IMR-90 (cell line): ENCODE results near the gene TSPAN1. TPM values are rescaled to one million over a fixed set of nuclear protein-coding genes. Genes with fewer than 3 reads are reported as not detected.
A peak's percentile ranks its signal among the peaks of the same experiment; 100 is the strongest.

ENCODE experiments used
- ATAC-seq: fragments of 200-7000 bp; cut with Tn5 transposase; 2 replicates; pipeline ENCODE4 v1.9.1; 2020; ENCODE audit warnings: low read depth, mild to moderate bottlenecking, moderate library complexity
- BruUV-seq: library from RNA; stranded (reverse); fragments of 400-500 nt; replicated peaks from 2 replicates; lab custom pipeline; 2021; lab: Mats Ljungman, UMichigan
- CTCF ChIA-PET: fragments of 300-600 bp; formaldehyde crosslinking; extraction: SDS; loops from one replicate; lab custom pipeline; 2021; ENCODE audit warnings: antibody characterized with exemption; lab: Yijun Ruan, JAX
- POLR2A ChIA-PET: fragments of 300-600 bp; sonication (Branson Sonifier 250); formaldehyde crosslinking; loops from one replicate; lab custom pipeline; 2022; ENCODE audit warnings: antibody characterized with exemption; ENCODE audit not compliant: unreplicated experiment; lab: Charles Lee
- DNase-seq: peaks from one replicate; pipeline ENCODE4 v3.0.0; 2013
- H2AFZ ChIP-seq: replicated peaks from 2 replicates; pipeline ENCODE3; 2013; ENCODE audit warnings: low read length, mild to moderate bottlenecking; ENCODE audit not compliant: poor library complexity
- H2AK5ac ChIP-seq: 2 replicates; pipeline ENCODE4 v1.6.1; 2013; ENCODE audit warnings: low read depth, low read length, inconsistent platforms
- H2AK9ac ChIP-seq: replicated peaks from 2 replicates; pipeline ENCODE3; 2013; ENCODE audit warnings: mild to moderate bottlenecking, low read depth, low read length, moderate library complexity; ENCODE audit not compliant: poor library complexity
- H2BK120ac ChIP-seq: 2 replicates; pipeline ENCODE4 v1.6.1; 2013; ENCODE audit warnings: low read depth, low read length, inconsistent platforms
- H2BK15ac ChIP-seq: 3 replicates; pipeline ENCODE4 v1.6.1; 2013; ENCODE audit warnings: low read depth, low read length, inconsistent platforms
- H2BK20ac ChIP-seq: 2 replicates; pipeline ENCODE4 v1.6.1; 2013; ENCODE audit warnings: low read depth, mild to moderate bottlenecking, inconsistent platforms, low read length, moderate library complexity
- H2BK5ac ChIP-seq: 2 replicates; pipeline ENCODE4 v1.6.1; 2013; ENCODE audit warnings: mild to moderate bottlenecking, low read depth, low read length, inconsistent platforms; ENCODE audit not compliant: poor library complexity, severe bottlenecking
- H3K14ac ChIP-seq: replicated peaks from 2 replicates; pipeline ENCODE4 v1.6.1; 2013; ENCODE audit warnings: low read depth, low read length, inconsistent platforms
- H3K18ac ChIP-seq: 2 replicates; pipeline ENCODE4 v1.6.1; 2013; ENCODE audit warnings: low read depth, low read length, control low read depth
- H3K23ac ChIP-seq: 2 replicates; pipeline ENCODE4 v1.6.1; 2013; ENCODE audit warnings: low read depth, low read length, inconsistent platforms
- H3K27ac ChIP-seq: 2 replicates; pipeline ENCODE4 v1.5.1; 2013; ENCODE audit warnings: mild to moderate bottlenecking, control low read depth, low read length; ENCODE audit not compliant: insufficient read depth
- H3K27me3 ChIP-seq: 2 replicates; pipeline ENCODE4 v1.6.1; 2013; ENCODE audit warnings: low read length; ENCODE audit not compliant: control insufficient read depth, insufficient read depth
- H3K36me3 ChIP-seq: 2 replicates; pipeline ENCODE4 v1.6.1; 2013; ENCODE audit warnings: low read length, mixed read lengths; ENCODE audit not compliant: control insufficient read depth, insufficient read depth
- H3K4ac ChIP-seq: 2 replicates; pipeline ENCODE4 v1.6.1; 2013; ENCODE audit warnings: low read depth, low read length, inconsistent platforms
- H3K4me1 ChIP-seq: 2 replicates; pipeline ENCODE4 v1.6.1; 2013; ENCODE audit warnings: low read length, mixed read lengths; ENCODE audit not compliant: control insufficient read depth, insufficient read depth
- H3K4me2 ChIP-seq: 2 replicates; pipeline ENCODE4 v1.6.1; 2013; ENCODE audit warnings: low read depth, mild to moderate bottlenecking, control low read depth, low read length, moderate library complexity
- H3K4me3 ChIP-seq: 2 replicates; pipeline ENCODE4 v1.5.1; 2013; ENCODE audit warnings: low read depth, mild to moderate bottlenecking, control low read depth, low read length, moderate library complexity; ENCODE audit not compliant: insufficient read depth
- H3K56ac ChIP-seq: 2 replicates; pipeline ENCODE4 v1.6.1; 2013; ENCODE audit warnings: low read length, inconsistent platforms; ENCODE audit not compliant: insufficient read depth; ENCODE audit errors: extremely low read depth
- H3K79me1 ChIP-seq, 2 experiments: 2 replicates each; pipeline ENCODE4 v1.6.1; 2013; ENCODE audit warnings: low read length in 2 of 2, inconsistent platforms in 1 of 2, low read depth in 1 of 2
- H3K9ac ChIP-seq: 2 replicates; pipeline ENCODE4 v1.6.1; 2013; ENCODE audit warnings: low read depth, low read length, control low read depth
- H3K9me1 ChIP-seq: 2 replicates; pipeline ENCODE4 v1.6.1; 2013; ENCODE audit warnings: low read length, inconsistent platforms; ENCODE audit not compliant: insufficient read depth
- H3K9me3 ChIP-seq: 2 replicates; pipeline ENCODE4 v1.6.1; 2013; ENCODE audit warnings: low read length; ENCODE audit not compliant: control insufficient read depth, insufficient read depth
- H4K20me1 ChIP-seq: 2 replicates; pipeline ENCODE4 v1.6.1; 2013; ENCODE audit warnings: low read length, inconsistent platforms; ENCODE audit not compliant: insufficient read depth
- H4K5ac ChIP-seq: 2 replicates; pipeline ENCODE4 v1.6.1; 2013; ENCODE audit warnings: mild to moderate bottlenecking, low read depth, low read length, control low read depth
- H4K8ac ChIP-seq, 2 experiments: 2 replicates each; pipeline ENCODE4 v1.6.1; 2013; ENCODE audit warnings: low read depth in 2 of 2, low read length in 2 of 2, control low read depth in 1 of 2, inconsistent platforms in 1 of 2
- H4K91ac ChIP-seq: 2 replicates; pipeline ENCODE4 v1.6.1; 2013; ENCODE audit warnings: low read depth, low read length, inconsistent platforms; ENCODE audit not compliant: insufficient read depth
- BHLHE40 ChIP-seq: fragments of 150-350 bp; IDR thresholded peaks from 2 replicates; pipeline ENCODE4 v1.6.1; 2016; ENCODE audit warnings: mild to moderate bottlenecking, low read depth, low read length
- CEBPB ChIP-seq: IDR thresholded peaks from 2 replicates; pipeline ENCODE4 v1.6.1; 2012; ENCODE audit warnings: low read depth, low read length, improper control_type of control experiment
- CHD1 ChIP-seq: IDR thresholded peaks from 2 replicates; pipeline ENCODE4 v1.6.1; 2012; ENCODE audit warnings: low read depth, low read length, improper control_type of control experiment
- FOS ChIP-seq: fragments of 150-350 bp; IDR thresholded peaks from 2 replicates; pipeline ENCODE4 v1.6.1; 2016; ENCODE audit warnings: low read depth, low read length
- MAFK ChIP-seq: IDR thresholded peaks from 2 replicates; pipeline ENCODE4 v1.6.1; 2012; ENCODE audit warnings: low read depth, low read length, improper control_type of control experiment
- MAZ ChIP-seq: IDR thresholded peaks from 2 replicates; pipeline ENCODE4 v1.6.1; 2012; ENCODE audit warnings: low read depth, mild to moderate bottlenecking, low read length, improper control_type of control experiment, moderate library complexity, borderline replicate concordance
- MXI1 ChIP-seq: IDR thresholded peaks from 2 replicates; pipeline ENCODE4 v1.6.1; 2012; ENCODE audit warnings: low read depth, mild to moderate bottlenecking, low read length, moderate library complexity, borderline replicate concordance
- NFE2L2 ChIP-seq: fragments of 150-350 bp; IDR thresholded peaks from 2 replicates; pipeline ENCODE4 v1.6.1; 2016; ENCODE audit warnings: low read depth, mild to moderate bottlenecking, low read length
- POLR2A ChIP-seq: IDR thresholded peaks from 2 replicates; pipeline ENCODE4 v1.6.1; 2012; ENCODE audit warnings: mild to moderate bottlenecking, low read depth, low read length
- RAD21 ChIP-seq: IDR thresholded peaks from 2 replicates; pipeline ENCODE4 v1.6.1; 2012; ENCODE audit warnings: low read length, improper control_type of control experiment
- RCOR1 ChIP-seq: IDR thresholded peaks from 2 replicates; pipeline ENCODE4 v1.6.1; 2012; ENCODE audit warnings: mild to moderate bottlenecking, low read length, improper control_type of control experiment; ENCODE audit not compliant: insufficient replicate concordance
- RFX5 ChIP-seq: IDR thresholded peaks from 2 replicates; pipeline ENCODE4 v1.8.0; 2012; ENCODE audit warnings: low read depth, mild to moderate bottlenecking, low read length, moderate library complexity
- SMC3 ChIP-seq: fragments of 150-350 bp; IDR thresholded peaks from 2 replicates; pipeline ENCODE4 v1.6.1; 2016; ENCODE audit warnings: low read depth, mild to moderate bottlenecking, antibody characterized with exemption, low read length, moderate library complexity
- WGBS, 2 experiments: methylation state at CpG; one replicate each; pipeline versions ENCODE4 v1.1.5 to v1.1.7; 2013; ENCODE audit warnings: missing lambda C conversion rate in 2 of 2; ENCODE audit not compliant: insufficient read length in 1 of 2; ENCODE audit errors: extremely low coverage in 2 of 2; 5-methylcytosine and 5-hydroxymethylcytosine counted together
- dilution Hi-C: fragments of 300-500 bp; cut with HindIII; formaldehyde crosslinking; loops from one replicate; pipeline ENCODE4 v1.14.3; 2018; ENCODE audit warnings: low sequenced_read_pairs; ENCODE audit not compliant: unreplicated experiment
- in situ Hi-C: fragments of 300-500 bp; cut with MboI; formaldehyde crosslinking; loops from 3 replicates; pipeline ENCODE4 v1.14.3; 2019; ENCODE audit warnings: low sequenced_read_pairs, inconsistent platforms, mixed read lengths
- intact Hi-C: fragments of 100-400 bp; cut with micrococcal nuclease; formaldehyde crosslinking; loops from 2 replicates; pipeline ENCODE4 v1.10.0; 2022
- polyA plus RNA-seq, 3 experiments: library from polyadenylated mRNA; depleted of rRNA; stranded (reverse); fragments of >200 nt; gene quantifications; 2 replicates each; pipeline ENCODE4 v1.2.3, GENCODE V29; 2012; ENCODE audit warnings: low replicate concordance in 1 of 3
- total RNA-seq: library from RNA; depleted of rRNA; stranded (reverse); fragments of >200 nt; gene quantifications from 2 replicates; pipeline ENCODE4 v1.2.3, GENCODE V29; 2012
- TF ChIP-seq, protein P1 (sequence below): conservative IDR thresholded peaks from 2 replicates; pipeline ENCODE4 v1.5.1; 2012; ENCODE audit warnings: mild to moderate bottlenecking, low read depth, low read length, improper control_type of control experiment
- TF ChIP-seq, protein P2 (sequence below): fragments of 150-350 bp; IDR thresholded peaks from 2 replicates; pipeline ENCODE4 v1.6.1; 2016; ENCODE audit warnings: low read depth, mild to moderate bottlenecking, low read length, moderate library complexity, borderline replicate concordance
- TF ChIP-seq, protein P3 (sequence below): fragments of 150-350 bp; IDR thresholded peaks from 2 replicates; pipeline ENCODE4 v1.6.1; 2017; ENCODE audit warnings: mild to moderate bottlenecking, antibody characterized with exemption, low read length, low read depth

The TSPAN1 gene
- total and polyA plus RNA-seq, 2 of the 4 experiments (the other 2 are of a cell fraction): 0.18 to 0.82 TPM

DNA sequence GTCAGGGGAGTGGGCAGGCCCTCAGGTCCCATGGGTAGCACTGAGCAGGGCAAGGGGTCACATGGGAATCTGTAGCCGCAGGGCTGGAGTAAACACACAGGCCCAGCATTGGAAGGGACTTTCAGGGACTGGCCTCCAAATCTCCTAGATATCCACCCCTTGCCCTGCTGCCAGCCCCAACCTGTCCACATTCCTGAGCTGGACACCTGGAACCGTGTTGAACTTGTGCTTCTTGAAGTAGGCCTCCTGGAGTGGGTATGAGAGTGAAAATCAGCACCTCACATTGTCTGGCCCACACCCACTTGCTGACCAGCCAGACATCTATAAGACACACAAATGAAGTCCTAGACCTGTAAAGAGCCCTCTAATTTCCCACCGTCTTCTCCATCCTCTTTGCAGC lies 15.7 kb downstream of the TSPAN1 start:
- CTCF ChIA-PET: no interaction called here
- Histone ChIP-seq H3K9ac (no peak overlapping the region), H3K23ac (peak overlapping the region; percentile 22; the same call in 1 of the 2 replicates), H3K4ac (peak overlapping the region; percentile 33), H2AK9ac (peak overlapping the region; percentile 85), H3K27me3 (no peaks in the 10 kb centered on the region), H4K8ac (peak overlapping the region in 1 of 2 experiments; percentile 61; a peak in 1 of 4 replicates), H3K4me3 (no peak overlapping the region), H3K18ac (no peak overlapping the region), H4K91ac (peak overlapping the region; percentile 49), H3K14ac (peak overlapping the region; percentile 73), H2AFZ (peak overlapping the region; percentile 77), H2BK120ac (peak overlapping the region; percentile 57), H4K5ac (no peak overlapping the region), H2BK5ac (peak overlapping the region; percentile 73), H3K79me1 (peaks cover 0 to 21% of the 10 kb centered on the region in 2 experiments; a peak in 1 of 4 replicates), H3K4me2 (no peak overlapping the region), H2BK15ac (peak overlapping the region; percentile 6; the same call in 1 of the 3 replicates), H3K9me1 (peaks cover 26% of the 10 kb centered on the region), H2BK20ac (peak overlapping the region; percentile 5; the same call in 1 of the 2 replicates), H3K4me1 (peaks cover 9% of the 10 kb centered on the region), H2AK5ac (peak overlapping the region; percentile 41; the same call in 1 of the 2 replicates), H3K56ac (no peak overlapping the region), H4K20me1 (peaks cover 3% of the 10 kb centered on the region; the same call in 1 of the 2 replicates), H3K27ac (no peak overlapping the region), H3K9me3 (no peaks in the 10 kb centered on the region), H3K36me3 (peaks cover 45% of the 10 kb centered on the region)
- DNase-seq (no peak), ATAC-seq (no peak)
- in situ Hi-C loops: no loop called here
- no TSS peak for BruUV-seq
- TF ChIP-seq RFX5 (no peak), CHD1 (no peak), SMC3 (no peak), RCOR1 (no peak), NFE2L2 (no peak), RAD21 (no peak), MXI1 (no peak), POLR2A (no peak), MAZ (no peak), BHLHE40 (no peak), FOS (no peak), CEBPB (no peak), MAFK (no peak)
- TF ChIP-seq, protein P1, sequence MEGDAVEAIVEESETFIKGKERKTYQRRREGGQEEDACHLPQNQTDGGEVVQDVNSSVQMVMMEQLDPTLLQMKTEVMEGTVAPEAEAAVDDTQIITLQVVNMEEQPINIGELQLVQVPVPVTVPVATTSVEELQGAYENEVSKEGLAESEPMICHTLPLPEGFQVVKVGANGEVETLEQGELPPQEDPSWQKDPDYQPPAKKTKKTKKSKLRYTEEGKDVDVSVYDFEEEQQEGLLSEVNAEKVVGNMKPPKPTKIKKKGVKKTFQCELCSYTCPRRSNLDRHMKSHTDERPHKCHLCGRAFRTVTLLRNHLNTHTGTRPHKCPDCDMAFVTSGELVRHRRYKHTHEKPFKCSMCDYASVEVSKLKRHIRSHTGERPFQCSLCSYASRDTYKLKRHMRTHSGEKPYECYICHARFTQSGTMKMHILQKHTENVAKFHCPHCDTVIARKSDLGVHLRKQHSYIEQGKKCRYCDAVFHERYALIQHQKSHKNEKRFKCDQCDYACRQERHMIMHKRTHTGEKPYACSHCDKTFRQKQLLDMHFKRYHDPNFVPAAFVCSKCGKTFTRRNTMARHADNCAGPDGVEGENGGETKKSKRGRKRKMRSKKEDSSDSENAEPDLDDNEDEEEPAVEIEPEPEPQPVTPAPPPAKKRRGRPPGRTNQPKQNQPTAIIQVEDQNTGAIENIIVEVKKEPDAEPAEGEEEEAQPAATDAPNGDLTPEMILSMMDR: no peak
- TF ChIP-seq, protein P2, sequence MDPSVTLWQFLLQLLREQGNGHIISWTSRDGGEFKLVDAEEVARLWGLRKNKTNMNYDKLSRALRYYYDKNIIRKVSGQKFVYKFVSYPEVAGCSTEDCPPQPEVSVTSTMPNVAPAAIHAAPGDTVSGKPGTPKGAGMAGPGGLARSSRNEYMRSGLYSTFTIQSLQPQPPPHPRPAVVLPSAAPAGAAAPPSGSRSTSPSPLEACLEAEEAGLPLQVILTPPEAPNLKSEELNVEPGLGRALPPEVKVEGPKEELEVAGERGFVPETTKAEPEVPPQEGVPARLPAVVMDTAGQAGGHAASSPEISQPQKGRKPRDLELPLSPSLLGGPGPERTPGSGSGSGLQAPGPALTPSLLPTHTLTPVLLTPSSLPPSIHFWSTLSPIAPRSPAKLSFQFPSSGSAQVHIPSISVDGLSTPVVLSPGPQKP: no peak
- TF ChIP-seq, protein P3, sequence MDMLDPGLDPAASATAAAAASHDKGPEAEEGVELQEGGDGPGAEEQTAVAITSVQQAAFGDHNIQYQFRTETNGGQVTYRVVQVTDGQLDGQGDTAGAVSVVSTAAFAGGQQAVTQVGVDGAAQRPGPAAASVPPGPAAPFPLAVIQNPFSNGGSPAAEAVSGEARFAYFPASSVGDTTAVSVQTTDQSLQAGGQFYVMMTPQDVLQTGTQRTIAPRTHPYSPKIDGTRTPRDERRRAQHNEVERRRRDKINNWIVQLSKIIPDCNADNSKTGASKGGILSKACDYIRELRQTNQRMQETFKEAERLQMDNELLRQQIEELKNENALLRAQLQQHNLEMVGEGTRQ: no peak
- intact Hi-C loops: no loop called here
- dilution Hi-C loops: loop anchor here (25.0 kb wide), 1 partner anchor 153 kb away; no protein-coding TSS in a partner anchor
- WGBS, 2 experiments: 100% methylated on average over 1 of the region's 3 CpGs; no CpG with 5 or more reads in 1 of the 2 experiments
- POLR2A ChIA-PET: no interaction called here
